Fibroblast of pulmonary artery (primary cell): ENCODE results near the gene HDHD2.

Experiments
- DNase-seq: peaks from one replicate; pipeline ENCODE4 v3.0.0-alpha.2; 2010; ENCODE audit warnings: low read depth
- H3K4me3 ChIP-seq: replicated peaks from 2 replicates; pipeline ENCODE4 v1.5.1; 2011; ENCODE audit warnings: low read depth, mild to moderate bottlenecking, control low read depth, low read length, moderate library complexity
- CTCF ChIP-seq: IDR thresholded peaks from 2 replicates; pipeline ENCODE4 v1.5.1; 2011; ENCODE audit warnings: mild to moderate bottlenecking, control low read depth, low read length, inconsistent platforms; ENCODE audit errors: missing control alignments

HDHD2 gene

GRCh38 chr18:47075098-47075883 is 75.0 kb downstream of the HDHD2 start:
- DNase-seq = no peak
- H3K4me3 ChIP-seq = no peak overlapping the region

GRCh38 chr18:47067648-47068047 is 82.7 kb downstream of the HDHD2 start:
- H3K4me3 ChIP-seq = no peak overlapping the region
- no peak for TF ChIP-seq CTCF
- no peak for DNase-seq

More at GRCh38 chr18:47075098-47075883, 75.0 kb downstream of the HDHD2 start:
- no peak for TF ChIP-seq CTCF

GRCh38 chr18:47063096-47063495 is 87.2 kb downstream of the HDHD2 start:
- no peak for TF ChIP-seq CTCF
- no peak for DNase-seq
- H3K4me3 ChIP-seq = no peak overlapping the region

- H3K4me3 ChIP-seq = no peak overlapping the region
- DNase-seq = no peak
- no peak for TF ChIP-seq CTCF
Observed at GRCh38 chr18:47062471-47062870, 87.8 kb downstream of the HDHD2 start.
